Mucosa of descending colon (tissue), 3 donors: ENCODE measurements around the gene MAFF. TPM values are rescaled to one million over a fixed set of nuclear protein-coding genes. Genes with fewer than 3 reads are reported as not detected.
"Not testable (repeated sequence)": the region's sequence is repeated elsewhere in the genome, so short reads cannot be mapped to it uniquely, and the experiment has no call there.

Experiments used
- ATAC-seq: fragments of 200-7000 bp; cut with Tn5 transposase; one replicate; pipeline ENCODE4 v1.9.1; 2020; ENCODE audit warnings: mild to moderate bottlenecking, moderate library complexity
- DNase-seq, 3 donors: peaks; one replicate each; pipeline ENCODE4 v3.0.0-alpha.2; 2020
- H3K36me3 ChIP-seq: fragments of 200-600 bp; one replicate; pipeline ENCODE4 v1.8.0; 2021; ENCODE audit warnings: low read depth, mild to moderate bottlenecking
- H3K4me1 ChIP-seq: fragments of 200-600 bp; one replicate; pipeline ENCODE4 v1.8.0; 2021; ENCODE audit warnings: low read depth, mild to moderate bottlenecking
- H3K4me3 ChIP-seq: fragments of 200-600 bp; one replicate; pipeline ENCODE4 v1.8.0; 2021; ENCODE audit warnings: mild to moderate bottlenecking
- H3K9me3 ChIP-seq: fragments of 200-600 bp; one replicate; pipeline ENCODE4 v1.8.0; 2021; ENCODE audit warnings: mild to moderate bottlenecking
- intact Hi-C, 2 donors: fragments of 100-400 bp; cut with DNase I in 1 of 2; cut with micrococcal nuclease in 1 of 2; formaldehyde crosslinking; loops; one replicate each; pipeline versions ENCODE4 v1.11.0 to v1.11.1; 2022; cut with DNase I, micrococcal nuclease
- long read RNA-seq, 2 donors: library from polyadenylated mRNA; unstranded; transcript quantifications; one replicate each; pipeline ENCODE4 v2.0.0, GENCODE V29; 2019 to 2021
- total RNA-seq, 3 donors: library from RNA; stranded (reverse); fragmentation: NEBNext Ultra II Directional in 2 of 3; extraction: Animal tissue kit (Norgen Biotek cat#: 25700) in 2 of 3; gene quantifications; one replicate each; pipeline versions ENCODE4 v1.2.1 to v1.2.4, GENCODE V29; 2021 to 2023
- TF ChIP-seq, protein P1 (sequence below): fragments of 200-600 bp; IDR thresholded peaks from one replicate; pipeline ENCODE4 v1.8.0; 2022; ENCODE audit warnings: antibody characterized with exemption, mild to moderate bottlenecking
- donor health status: DM: no; HTN: no; CAD: no; lungs with moderate emphysema.
- donor health status: DM: no; HTN: no; CAD: no.
- donor health status: DM: no; HTN: yes; CAD: no.

Gene MAFF
- total RNA-seq, result 10 to 100 TPM; 16.7 to 26.5 (median 25.6) TPM
- long read RNA-seq, donor 1, transcript MAFF-201 (3 exons, 2,490 nt), result major isoform, 49 of 55 reads
- long read RNA-seq, donor 1, partial matches to known transcripts, result 1 of 55 reads
- long read RNA-seq, donor 1, other reads (novel, unspliced or antisense), result 5 of 55 reads
- long read RNA-seq, donor 2, transcript MAFF-201 (3 exons, 2,490 nt), result major isoform, 19 of 21 reads
- long read RNA-seq, donor 2, partial matches to known transcripts, result 0 of 21 reads
- long read RNA-seq, donor 2, other reads (novel, unspliced or antisense), result 1 of 21 reads

DNA sequence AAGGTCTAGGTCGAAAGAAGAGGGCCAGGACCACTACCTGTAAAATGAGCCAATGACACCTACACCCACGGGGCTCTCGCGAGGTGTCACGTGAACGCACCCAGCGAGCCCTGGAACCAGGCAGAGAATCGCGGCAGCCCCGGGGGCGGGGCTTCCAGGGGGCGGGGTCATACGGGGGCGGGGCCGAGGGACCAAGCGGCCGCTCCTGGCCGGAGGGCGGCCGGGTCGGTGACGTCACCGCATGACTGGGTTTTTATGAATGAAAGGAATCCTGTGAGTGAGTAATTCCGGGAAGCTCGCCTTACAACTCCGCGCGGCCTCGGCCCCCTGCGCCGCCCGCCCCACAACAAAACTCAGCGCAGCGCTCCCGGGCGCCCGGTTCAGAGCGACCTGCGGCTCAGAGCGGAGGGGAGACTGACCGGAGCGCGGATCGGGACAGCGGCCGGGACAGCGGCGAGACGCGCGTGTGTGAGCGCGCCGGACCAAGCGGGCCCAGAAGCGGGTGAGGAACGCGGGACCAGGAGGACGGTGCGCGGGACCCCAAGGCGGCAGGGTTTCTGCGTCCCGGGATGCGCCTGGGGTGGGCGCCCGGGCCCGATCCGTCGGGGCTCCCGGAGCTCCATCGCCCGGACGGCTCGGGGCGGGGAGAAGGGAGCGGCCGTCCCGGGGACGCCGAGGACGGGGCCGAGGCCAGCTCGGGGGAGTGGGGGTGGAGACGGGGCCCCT is at the start of gene MAFF:
MAFF (plus strand) TSS at position 284 of the 726 bp plus-strand sequence. CDS start 11,860 bp downstream, outside the sequence.
- peak; percentile 82 for ATAC-seq
- TF ChIP-seq, protein P1, sequence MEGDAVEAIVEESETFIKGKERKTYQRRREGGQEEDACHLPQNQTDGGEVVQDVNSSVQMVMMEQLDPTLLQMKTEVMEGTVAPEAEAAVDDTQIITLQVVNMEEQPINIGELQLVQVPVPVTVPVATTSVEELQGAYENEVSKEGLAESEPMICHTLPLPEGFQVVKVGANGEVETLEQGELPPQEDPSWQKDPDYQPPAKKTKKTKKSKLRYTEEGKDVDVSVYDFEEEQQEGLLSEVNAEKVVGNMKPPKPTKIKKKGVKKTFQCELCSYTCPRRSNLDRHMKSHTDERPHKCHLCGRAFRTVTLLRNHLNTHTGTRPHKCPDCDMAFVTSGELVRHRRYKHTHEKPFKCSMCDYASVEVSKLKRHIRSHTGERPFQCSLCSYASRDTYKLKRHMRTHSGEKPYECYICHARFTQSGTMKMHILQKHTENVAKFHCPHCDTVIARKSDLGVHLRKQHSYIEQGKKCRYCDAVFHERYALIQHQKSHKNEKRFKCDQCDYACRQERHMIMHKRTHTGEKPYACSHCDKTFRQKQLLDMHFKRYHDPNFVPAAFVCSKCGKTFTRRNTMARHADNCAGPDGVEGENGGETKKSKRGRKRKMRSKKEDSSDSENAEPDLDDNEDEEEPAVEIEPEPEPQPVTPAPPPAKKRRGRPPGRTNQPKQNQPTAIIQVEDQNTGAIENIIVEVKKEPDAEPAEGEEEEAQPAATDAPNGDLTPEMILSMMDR, result no peak
- DNase-seq, result peak; percentile 97 to 98 (median 97)
- intact Hi-C loops, result no loop called here
- no peaks in the 10 kb centered on the region for H3K36me3 ChIP-seq
- peak within 1 kb of the TSS; percentile 46 for H3K4me3 ChIP-seq
- peaks cover 25% of the 10 kb centered on the region for H3K4me1 ChIP-seq
- H3K9me3 ChIP-seq, result no peaks in the 10 kb centered on the region

DNA sequence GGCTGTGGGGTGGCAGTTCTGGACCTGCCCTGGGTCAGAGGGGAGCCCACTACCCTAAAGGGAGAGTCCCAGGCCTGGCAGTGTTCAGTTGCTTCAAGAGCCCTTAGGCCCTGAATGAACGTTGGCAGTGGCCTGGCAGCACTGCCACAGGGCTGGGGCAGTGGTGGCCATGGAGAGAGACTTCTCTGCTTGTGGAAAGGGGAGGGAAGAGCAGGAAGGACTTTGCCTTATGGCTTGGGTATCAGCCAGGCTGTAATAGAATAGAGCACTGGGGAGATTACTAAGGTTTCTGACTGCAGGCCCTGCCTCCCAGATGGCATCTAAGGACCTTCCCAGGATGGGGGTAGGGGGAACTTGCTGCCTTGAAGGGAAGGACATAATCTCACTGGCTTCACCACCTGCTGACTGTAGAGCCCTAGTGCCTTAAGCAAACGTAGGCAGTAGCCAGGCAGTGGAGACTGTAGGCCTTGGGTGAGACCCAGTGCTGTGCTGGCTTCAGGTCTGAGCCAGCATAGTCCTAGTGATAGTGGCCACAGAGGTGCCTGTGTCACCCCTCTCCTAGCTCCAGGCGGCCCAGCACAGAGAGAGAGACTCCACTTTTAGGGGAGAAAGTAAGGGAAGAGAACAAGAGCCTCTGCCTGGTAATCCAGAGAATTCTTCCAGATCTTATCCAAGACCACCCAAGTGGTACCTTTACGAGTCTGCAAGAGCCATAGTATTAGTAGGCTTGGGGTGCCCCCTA is 47.8 kb upstream of the MAFF start:
- H3K9me3 ChIP-seq, result no peaks in the 10 kb centered on the region
- H3K36me3 ChIP-seq, result no peaks in the 10 kb centered on the region
- DNase-seq (peak in 1 of 3 donors; percentile 50), ATAC-seq (peak; percentile 91)
- no peak overlapping the region for H3K4me3 ChIP-seq
- H3K4me1 ChIP-seq, result peaks cover 4% of the 10 kb centered on the region
- intact Hi-C loops, result no loop called here
- TF ChIP-seq, protein P1, result no peak

DNA sequence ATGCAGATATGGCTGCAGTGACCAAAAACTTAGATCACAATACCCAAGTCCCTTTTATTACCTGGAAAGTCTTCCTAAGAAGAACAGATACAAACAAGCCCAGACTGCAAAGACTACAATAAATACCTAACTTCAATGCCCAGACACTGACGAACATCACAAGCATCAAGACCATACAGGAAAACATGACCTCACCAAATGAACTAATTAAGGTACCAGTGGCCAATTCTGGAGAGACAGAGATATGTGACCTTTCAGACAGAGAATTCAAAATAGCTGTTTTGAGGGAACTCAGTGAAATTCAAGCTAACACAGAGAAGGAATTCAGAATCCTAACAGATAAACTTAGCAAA is 47.3 kb upstream of the MAFF start:
- DNase-seq, H3K4me3 ChIP-seq, H3K9me3 ChIP-seq, intact Hi-C loops, H3K36me3 ChIP-seq, ATAC-seq, H3K4me1 ChIP-seq: not testable (repeated sequence)

DNA sequence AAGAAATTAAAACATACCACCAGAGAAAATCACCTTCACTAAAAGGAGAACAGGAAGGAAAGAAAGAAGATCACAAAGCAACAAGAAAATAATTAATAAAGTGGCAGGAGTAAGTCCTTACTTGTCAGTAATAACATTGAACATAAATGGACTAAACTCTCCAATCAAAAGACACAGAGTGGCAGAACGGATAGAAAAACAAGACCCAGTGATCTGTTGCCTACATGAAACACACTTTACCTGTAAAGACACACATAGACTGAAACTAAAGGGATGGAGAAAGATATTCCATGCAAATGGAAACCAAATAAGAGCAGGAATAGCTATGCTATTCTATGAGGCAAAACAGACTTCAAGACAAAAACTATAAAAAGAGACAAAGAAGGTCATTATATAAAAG is 46.1 kb upstream of the MAFF start:
- no peak for DNase-seq
- Histone ChIP-seq H3K4me3 (no peak overlapping the region), H3K36me3 (no peaks in the 10 kb centered on the region), H3K9me3 (no peaks in the 10 kb centered on the region), H3K4me1 (peaks cover 4% of the 10 kb centered on the region)
- intact Hi-C loops, result no loop called here
- no peak for ATAC-seq
- TF ChIP-seq, protein P1, result no peak

DNA sequence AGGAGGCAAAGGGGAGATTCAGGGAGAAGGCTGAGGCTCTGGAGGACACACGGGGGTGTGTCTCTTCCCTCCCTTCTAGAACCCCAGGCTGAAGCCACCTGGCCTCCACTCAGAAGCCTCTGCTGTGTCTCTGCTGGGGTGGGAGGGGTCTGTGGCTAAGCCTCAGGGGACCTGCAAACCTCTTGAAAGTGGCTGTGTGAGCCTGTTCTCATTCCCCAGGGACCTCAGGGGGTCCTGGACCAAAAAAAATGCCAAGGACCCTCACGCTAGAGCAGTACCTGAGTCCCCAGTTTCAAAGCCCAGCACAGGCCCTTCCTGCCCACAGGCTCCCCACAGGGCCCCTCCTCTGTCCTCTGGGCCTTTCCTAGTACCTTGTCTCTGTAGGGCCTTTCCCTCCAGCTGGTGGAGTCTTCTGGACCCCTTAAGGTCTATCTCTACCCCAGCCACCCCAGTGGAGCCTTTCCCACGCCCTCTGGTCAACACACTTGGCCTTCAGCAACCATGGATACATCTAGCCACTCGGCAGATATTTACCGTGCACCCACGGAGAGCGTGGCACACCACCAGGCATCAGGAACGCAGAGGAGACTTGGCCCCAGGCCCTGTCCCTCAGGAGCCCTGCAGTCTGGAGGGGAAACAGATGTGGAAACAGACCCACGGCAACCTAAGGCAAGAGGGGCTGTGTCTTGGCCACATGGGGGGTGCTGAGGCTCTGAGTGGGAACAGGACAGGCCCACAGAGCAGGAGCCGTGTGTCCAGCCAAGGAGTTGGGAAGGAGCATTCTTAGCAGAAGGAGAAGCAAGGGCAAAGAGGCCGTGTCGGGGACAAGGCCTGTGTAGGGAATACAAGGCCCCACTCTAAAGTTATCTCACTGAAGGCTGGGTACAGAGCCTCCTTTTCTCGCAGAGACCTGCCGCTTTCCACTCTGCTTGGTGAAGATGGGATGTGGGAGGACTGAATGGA is 38.6 kb upstream of the MAFF start:
- ATAC-seq, result no peak
- no peaks in the 10 kb centered on the region for H3K9me3 ChIP-seq
- no peak overlapping the region for H3K4me3 ChIP-seq
- DNase-seq, result no peak
- no peaks in the 10 kb centered on the region for H3K36me3 ChIP-seq
- TF ChIP-seq, protein P1, result no peak
- intact Hi-C loops, result no loop called here
- no peaks in the 10 kb centered on the region for H3K4me1 ChIP-seq
